Endothelial cell of umbilical vein (primary cell): ENCODE data around the gene TSPY8. TPM values are rescaled to one million over a fixed set of nuclear protein-coding genes. Genes with fewer than 3 reads are reported as not detected.
"Not testable (repeated sequence)": the region's sequence is repeated elsewhere in the genome, so short reads cannot be mapped to it uniquely, and the experiment has no call there.

Source experiments
- Bru-seq: library from RNA; stranded (reverse); fragments of 400-500 nt; gene quantifications from one replicate; lab custom pipeline; 2021; lab: Mats Ljungman, UMichigan
- BruChase-seq, 2 experiments: library from RNA; stranded (reverse); fragments of 400-500 nt; gene quantifications; one replicate each; lab custom pipeline; 2021; lab: Mats Ljungman, UMichigan
- BruUV-seq: library from RNA; stranded (reverse); fragments of 400-500 nt; replicated peaks from 2 replicates; lab custom pipeline; 2021; lab: Mats Ljungman, UMichigan
- CTCF ChIA-PET: fragments of 300-600, 350-600 bp; sonication (Branson Sonifier 250); formaldehyde crosslinking; loops from one replicate; lab custom pipeline; 2021; ENCODE audit warnings: antibody characterized with exemption, inconsistent platforms; lab: Charles Lee
- POLR2A ChIA-PET: fragments of 300-600, 350-600 bp; sonication (Branson Sonifier 250); formaldehyde crosslinking; loops from one replicate; lab custom pipeline; 2021; ENCODE audit warnings: antibody characterized with exemption, inconsistent platforms; lab: Charles Lee
- DNase-seq: peaks from one replicate; pipeline ENCODE4 v3.0.0-alpha.2; 2011; ENCODE audit warnings: low read depth, low spot score
- FAIRE-seq: peaks from 2 replicates; lab custom pipeline; 2011; peaks lifted over from hg19 to GRCh38; lab: Jason Lieb, UNC
- H2AFZ ChIP-seq: 2 replicates; pipeline ENCODE4 v1.6.0; 2012; ENCODE audit warnings: low read depth, low read length, control low read depth, inconsistent platforms
- H3K27ac ChIP-seq: 2 replicates; pipeline ENCODE4 v1.5.1; 2011; ENCODE audit warnings: low read depth, mild to moderate bottlenecking, control low read depth, low read length, moderate library complexity; ENCODE audit not compliant: insufficient read depth
- H3K27me3 ChIP-seq, 2 experiments: 2 replicates each; pipeline versions ENCODE4 v1.6.0 to v1.6.1; 2011; ENCODE audit warnings: low read length in 2 of 2, mixed read lengths in 1 of 2; ENCODE audit not compliant: control insufficient read depth in 2 of 2, insufficient read depth in 2 of 2
- H3K36me3 ChIP-seq, 2 experiments: 2 replicates in 1 of 2; 3 replicates in 1 of 2; pipeline ENCODE4 v1.5.1; 2011; ENCODE audit warnings: low read length in 2 of 2, mild to moderate bottlenecking in 1 of 2, moderate library complexity in 1 of 2; ENCODE audit not compliant: control insufficient read depth in 2 of 2, insufficient read depth in 2 of 2; ENCODE audit errors: extremely low read depth in 1 of 2
- H3K4me1 ChIP-seq: 3 replicates; pipeline ENCODE4 v1.5.1; 2011; ENCODE audit warnings: mild to moderate bottlenecking, low read length; ENCODE audit not compliant: control insufficient read depth, insufficient read depth; ENCODE audit errors: extremely low read depth
- H3K4me2 ChIP-seq: 2 replicates; pipeline ENCODE4 v1.6.1; 2011; ENCODE audit warnings: low read length, control low read depth, mixed read lengths; ENCODE audit not compliant: insufficient read depth
- H3K4me3 ChIP-seq, 3 experiments: fragments of 200-600 bp in 1 of 3; sonication (generic), shearing (Covaris generic) in 1 of 3; replicated peaks in 1 of 3; 2 replicates each; pipeline ENCODE4 v1.5.1; 2011 to 2016; ENCODE audit warnings: control low read depth in 3 of 3, low read length in 3 of 3, mild to moderate bottlenecking in 2 of 3, inconsistent platforms in 1 of 3, low read depth in 1 of 3, moderate library complexity in 1 of 3; ENCODE audit not compliant: insufficient read depth in 1 of 3
- H3K79me2 ChIP-seq: 2 replicates; pipeline ENCODE4 v1.6.0; 2012; ENCODE audit warnings: low read length, inconsistent platforms; ENCODE audit not compliant: control insufficient read depth, insufficient read depth
- H3K9ac ChIP-seq: replicated peaks from 2 replicates; pipeline ENCODE3; 2011; ENCODE audit warnings: low read length, control low read depth; ENCODE audit not compliant: insufficient read depth; ENCODE audit errors: extremely low read depth
- H3K9me1 ChIP-seq: replicated peaks from 3 replicates; pipeline ENCODE4 v1.6.0; 2011; ENCODE audit warnings: mild to moderate bottlenecking, low read length; ENCODE audit not compliant: control insufficient read depth, insufficient read depth; ENCODE audit errors: extremely low read depth
- H3K9me3 ChIP-seq: replicated peaks from 2 replicates; pipeline ENCODE4 v1.5.1; 2012; ENCODE audit warnings: low read length, inconsistent platforms; ENCODE audit not compliant: control insufficient read depth, insufficient read depth
- H4K20me1 ChIP-seq: replicated peaks from 2 replicates; pipeline ENCODE3; 2011; ENCODE audit warnings: mild to moderate bottlenecking, low read length; ENCODE audit not compliant: control insufficient read depth, insufficient read depth; ENCODE audit errors: extremely low read depth
- CTCF ChIP-seq, 2 donors: IDR thresholded peaks; 1 replicate in 1 of 2; 2 replicates in 1 of 2; pipeline ENCODE4 v1.5.1; 2011; ENCODE audit warnings: low read length in 2 of 2, mild to moderate bottlenecking in 2 of 2, moderate library complexity in 2 of 2, control low read depth in 1 of 2, inconsistent platforms in 1 of 2, low read depth in 1 of 2; ENCODE audit not compliant: insufficient read depth in 1 of 2; ENCODE audit errors: extremely low read depth in 1 of 2
- EZH2 ChIP-seq: IDR thresholded peaks from 2 replicates; pipeline ENCODE4 v1.6.1; 2012; ENCODE audit warnings: borderline replicate concordance, low read depth, mild to moderate bottlenecking, moderate library complexity, low read length, inconsistent platforms; ENCODE audit not compliant: severe bottlenecking
- FOS ChIP-seq: IDR thresholded peaks from 2 replicates; pipeline ENCODE4 v1.6.1; 2011; ENCODE audit warnings: mild to moderate bottlenecking, low read length, moderate library complexity, borderline replicate concordance; ENCODE audit not compliant: insufficient read depth
- GATA2 ChIP-seq: IDR thresholded peaks from 2 replicates; pipeline ENCODE4 v1.7.0; 2011; ENCODE audit warnings: low read depth, mild to moderate bottlenecking, moderate library complexity, mixed read lengths, low read length; ENCODE audit not compliant: insufficient read length, insufficient read depth
- JUN ChIP-seq: IDR thresholded peaks from 2 replicates; pipeline ENCODE4 v1.6.1; 2011; ENCODE audit warnings: borderline replicate concordance, low read depth; ENCODE audit not compliant: insufficient read length, insufficient read depth
- MAX ChIP-seq: IDR thresholded peaks from 2 replicates; pipeline ENCODE4 v1.6.1; 2011; ENCODE audit not compliant: insufficient read depth, insufficient read length
- MYC ChIP-seq: IDR thresholded peaks from one replicate; pipeline ENCODE4 v1.6.1; 2011; ENCODE audit warnings: mild to moderate bottlenecking, low read depth, low read length
- POLR2A ChIP-seq: IDR thresholded peaks from 2 replicates; pipeline ENCODE4 v1.6.1; 2012; ENCODE audit warnings: low read depth, mild to moderate bottlenecking, control low read depth, low read length
- POLR2AphosphoS5 ChIP-seq: IDR thresholded peaks from 2 replicates; pipeline ENCODE4 v1.6.1; 2012; ENCODE audit warnings: low read depth, mild to moderate bottlenecking, control low read depth, low read length, moderate library complexity; ENCODE audit not compliant: insufficient read depth
- dilution Hi-C: fragments of 300-500 bp; cut with MboI; formaldehyde crosslinking; loops from one replicate; pipeline ENCODE4 v1.15.0; 2019; ENCODE audit warnings: low sequenced_read_pairs; ENCODE audit not compliant: extremely low pct_ligation_motif_present
- intact Hi-C: fragments of 100-400 bp; cut with micrococcal nuclease; formaldehyde crosslinking; loops from one replicate; pipeline ENCODE4 v1.10.0; 2022
- long read RNA-seq: library from polyadenylated mRNA; stranded (forward); transcript quantifications from one replicate; pipeline ENCODE4 v2.0.0, GENCODE V29; 2021
- polyA minus RNA-seq, 3 experiments: library from RNA; depleted of rRNA, polyadenylated mRNA; stranded (reverse); fragments of >200 nt; gene quantifications; 1 replicate in 1 of 3; 2 replicates in 2 of 3; pipeline ENCODE4 v1.2.3, GENCODE V29; 2011
- polyA plus RNA-seq, 4 experiments: library from polyadenylated mRNA; depleted of rRNA in 3 of 4; stranded (reverse) in 3 of 4; unstranded in 1 of 4; fragments of >200 nt; gene quantifications; 2 replicates each; pipeline versions ENCODE4 v1.2.1 to v1.2.3, GENCODE V29; 2011 to 2012; ENCODE audit warnings: missing spikeins in 1 of 4
- total RNA-seq: library from RNA; stranded (reverse); gene quantifications from 2 replicates; pipeline ENCODE4 v1.2.3, GENCODE V29; 2021

Gene TSPY8
- total RNA-seq, result not detected in 2 replicates
- polyA plus RNA-seq, result not detected in 2 replicates
- not detected in 2 replicates for polyA plus RNA-seq (2011; cell fraction: cytosol; rRNA removed)
- not detected in 2 replicates for polyA plus RNA-seq (2011; cell fraction: nucleus; rRNA removed)
- not detected in 2 replicates for polyA plus RNA-seq (2012)
- not detected in 2 replicates for polyA minus RNA-seq
- not detected for polyA minus RNA-seq (2011; cell fraction: cytosol; rRNA and poly(A)+ RNA removed)
- not detected in 2 replicates for polyA minus RNA-seq (2011; cell fraction: nucleus; rRNA and poly(A)+ RNA removed)
- not detected for Bru-seq, nascent RNA
- BruChase-seq, experiment 1, labeled RNA remaining after a 6-hour chase, result not detected
- BruChase-seq, experiment 2, labeled RNA remaining after a 2-hour chase, result not detected
- long read RNA-seq, result 0 reads

- H3K27ac ChIP-seq, H3K79me2 ChIP-seq, H3K4me2 ChIP-seq, DNase-seq, H3K9ac ChIP-seq, dilution Hi-C loops, H3K36me3 ChIP-seq, FAIRE-seq, CTCF ChIA-PET, BruUV-seq, H3K9me1 ChIP-seq, H3K27me3 ChIP-seq, POLR2A ChIA-PET, H4K20me1 ChIP-seq, H3K4me1 ChIP-seq, intact Hi-C loops, H3K9me3 ChIP-seq, H3K4me3 ChIP-seq, H2AFZ ChIP-seq: not testable (repeated sequence)
These were observed at the start of gene TSPY8 for GRCh38 chrY:9357497-9357896. TSS of gene TSPY8 (plus strand) at chrY:9357797. CDS start at chrY:9357843, 46 bp downstream.

GRCh38 chrY:9320996-9321395 is 36.6 kb upstream of the TSPY8 start:
- Histone ChIP-seq H3K27ac (no peak overlapping the region), H3K9me1 (no peaks in the 10 kb centered on the region), H4K20me1 (no peaks in the 10 kb centered on the region), H3K4me3 (no peak overlapping the region), H3K9ac (no peak overlapping the region), H3K4me1 (no peaks in the 10 kb centered on the region), H3K4me2 (no peak overlapping the region), H3K27me3 (no peaks in the 10 kb centered on the region), H2AFZ (no peak overlapping the region), H3K9me3 (no peaks in the 10 kb centered on the region), H3K36me3 (no peaks in the 10 kb centered on the region), H3K79me2 (no peaks in the 10 kb centered on the region)
- DNase-seq (no peak), FAIRE-seq (no peak)
- TF ChIP-seq GATA2 (no peak), MAX (no peak), CTCF (IDR thresholded peaks at IDR 0.05; ENCODE audit: extremely low read depth in 1 of 2, insufficient read depth in 1 of 2, low read depth in 1 of 2, low read length in 2 of 2) (no peak), EZH2 (no peak), FOS (no peak), MYC (no peak), POLR2A (no peak), POLR2AphosphoS5 (no peak), JUN (no peak)
- BruUV-seq, result no TSS peak
- intact Hi-C loops, result no loop called here
- CTCF ChIA-PET, result no interaction called here
- dilution Hi-C loops, result no loop called here
- POLR2A ChIA-PET, result no interaction called here

GRCh38 chrY:9337164-9337563 is 20.4 kb upstream of the TSPY8 start, which contains the start of gene TSPY4:
TSS of gene TSPY4 (plus strand) at chrY:9337464. CDS start at chrY:9337510, 46 bp downstream.
- H3K4me3 ChIP-seq, BruUV-seq, FAIRE-seq, H3K9ac ChIP-seq, H3K36me3 ChIP-seq, H3K4me2 ChIP-seq, H3K9me1 ChIP-seq, H2AFZ ChIP-seq, H3K27ac ChIP-seq, H3K9me3 ChIP-seq, POLR2A ChIA-PET, DNase-seq, H3K79me2 ChIP-seq, dilution Hi-C loops, H3K4me1 ChIP-seq, H3K27me3 ChIP-seq, CTCF ChIA-PET, intact Hi-C loops, H4K20me1 ChIP-seq: not testable (repeated sequence)
